ENCODE data around the gene L3HYPDH. TPM values are rescaled to one million over a fixed set of nuclear protein-coding genes. Genes with fewer than 3 reads are reported as not detected.

The L3HYPDH gene
- polyA plus RNA-seq, 3 donors: 3.9 to 30.7 (median 5.3) TPM

- Histone ChIP-seq H4K20me1 (ENCODE audit: insufficient read depth, low read length) (peaks cover 25% of the 10 kb centered on the region), H3K27me3 (ENCODE audit: control insufficient read depth in 2 of 2, insufficient read depth in 2 of 2, low read length in 2 of 2) (no peaks in the 10 kb centered on the region), H3K4me3 (replicated peaks in 1 of 3; ENCODE audit: low read depth in 2 of 3, low read length in 3 of 3) (no peak overlapping the region), H3K79me2 (ENCODE audit: insufficient read depth, low read length) (peaks cover 6% of the 10 kb centered on the region), H3K36me3 (replicated peaks in 1 of 2; ENCODE audit: control insufficient read depth in 1 of 2, insufficient read depth in 2 of 2, low read length in 2 of 2) (peaks cover 70 to 89% of the 10 kb centered on the region in 2 donors), H3K4me1 (ENCODE audit: control insufficient read depth in 1 of 2, insufficient read depth in 2 of 2, low read length in 2 of 2) (no peaks in the 10 kb centered on the region), H3K9me3 (replicated peaks in 1 of 2; ENCODE audit: control insufficient read depth in 1 of 2, insufficient read depth in 1 of 2, low read length in 2 of 2) (no peaks in the 10 kb centered on the region), H3K4me2 (replicated peaks; ENCODE audit: extremely low read depth, low read length, poor library complexity, severe bottlenecking) (no peak overlapping the region), H3K9ac (ENCODE audit: insufficient read depth, low read length, poor library complexity, severe bottlenecking) (no peak overlapping the region), H2AFZ (ENCODE audit: insufficient read depth, low read depth, low read length, poor library complexity, severe bottlenecking) (no peak overlapping the region), H3K27ac (ENCODE audit: low read depth in 1 of 2, low read length in 2 of 2) (no peak overlapping the region)
- Mint-ChIP-seq H3K4me3 (no peak overlapping the region), H3K27ac (no peak overlapping the region), H3K36me3 (peaks cover 50 to 63% of the 10 kb centered on the region in 2 donors), H3K9me3 (no peaks in the 10 kb centered on the region), H3K4me1 (no peaks in the 10 kb centered on the region), H3K27me3 (ENCODE audit: low read depth in 3 of 3) (no peaks in the 10 kb centered on the region)
- no peak for DNase-seq
- WGBS (ENCODE audit: insufficient coverage): no CpG with 5 or more reads among the region's 3 CpGs
- intact Hi-C loops (cut with micrococcal nuclease): no loop called here
- TF ChIP-seq, protein P1, sequence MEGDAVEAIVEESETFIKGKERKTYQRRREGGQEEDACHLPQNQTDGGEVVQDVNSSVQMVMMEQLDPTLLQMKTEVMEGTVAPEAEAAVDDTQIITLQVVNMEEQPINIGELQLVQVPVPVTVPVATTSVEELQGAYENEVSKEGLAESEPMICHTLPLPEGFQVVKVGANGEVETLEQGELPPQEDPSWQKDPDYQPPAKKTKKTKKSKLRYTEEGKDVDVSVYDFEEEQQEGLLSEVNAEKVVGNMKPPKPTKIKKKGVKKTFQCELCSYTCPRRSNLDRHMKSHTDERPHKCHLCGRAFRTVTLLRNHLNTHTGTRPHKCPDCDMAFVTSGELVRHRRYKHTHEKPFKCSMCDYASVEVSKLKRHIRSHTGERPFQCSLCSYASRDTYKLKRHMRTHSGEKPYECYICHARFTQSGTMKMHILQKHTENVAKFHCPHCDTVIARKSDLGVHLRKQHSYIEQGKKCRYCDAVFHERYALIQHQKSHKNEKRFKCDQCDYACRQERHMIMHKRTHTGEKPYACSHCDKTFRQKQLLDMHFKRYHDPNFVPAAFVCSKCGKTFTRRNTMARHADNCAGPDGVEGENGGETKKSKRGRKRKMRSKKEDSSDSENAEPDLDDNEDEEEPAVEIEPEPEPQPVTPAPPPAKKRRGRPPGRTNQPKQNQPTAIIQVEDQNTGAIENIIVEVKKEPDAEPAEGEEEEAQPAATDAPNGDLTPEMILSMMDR (IDR thresholded peaks at IDR 0.05): no peak
Measured at GRCh38 chr14:59500732-59501131, 16.5 kb upstream of the L3HYPDH start.

GRCh38 chr14:59492384-59492783 lies 8.2 kb upstream of the L3HYPDH start:
- intact Hi-C loops (cut with micrococcal nuclease): no loop called here
- DNase-seq: no peak
- H3K79me2 ChIP-seq (ENCODE audit: insufficient read depth, low read length): peaks cover 27% of the 10 kb centered on the region
- H2AFZ ChIP-seq (ENCODE audit: insufficient read depth, low read depth, low read length, poor library complexity, severe bottlenecking): no peak overlapping the region
- H3K9me3 Mint-ChIP-seq: no peaks in the 10 kb centered on the region
- TF ChIP-seq, protein P1 (IDR thresholded peaks at IDR 0.05): no peak
- H3K4me2 ChIP-seq (replicated peaks; ENCODE audit: extremely low read depth, low read length, poor library complexity, severe bottlenecking): no peak overlapping the region
- no peak overlapping the region for H3K4me3 ChIP-seq (replicated peaks in 1 of 3; ENCODE audit: low read depth in 2 of 3, low read length in 3 of 3)
- H3K9me3 ChIP-seq (replicated peaks in 1 of 2; ENCODE audit: control insufficient read depth in 1 of 2, insufficient read depth in 1 of 2, low read length in 2 of 2): no peaks in the 10 kb centered on the region
- no peak overlapping the region for H3K9ac ChIP-seq (ENCODE audit: insufficient read depth, low read length, poor library complexity, severe bottlenecking)
- H4K20me1 ChIP-seq (ENCODE audit: insufficient read depth, low read length): peaks cover 79% of the 10 kb centered on the region
- no CpG with 5 or more reads among the region's 1 CpG for WGBS (ENCODE audit: insufficient coverage)
- H3K27me3 Mint-ChIP-seq (ENCODE audit: low read depth in 3 of 3): peaks cover 0 to 2% (median 0%) of the 10 kb centered on the region in 3 donors
- H3K4me1 Mint-ChIP-seq: peaks cover 21% of the 10 kb centered on the region
- peaks cover 79 to 91% of the 10 kb centered on the region in 2 donors for H3K36me3 Mint-ChIP-seq
- no peak overlapping the region for H3K27ac ChIP-seq (ENCODE audit: low read depth in 1 of 2, low read length in 2 of 2)
- H3K36me3 ChIP-seq (replicated peaks in 1 of 2; ENCODE audit: control insufficient read depth in 1 of 2, insufficient read depth in 2 of 2, low read length in 2 of 2): peaks cover 72 to 97% of the 10 kb centered on the region in 2 donors
- H3K4me1 ChIP-seq (ENCODE audit: control insufficient read depth in 1 of 2, insufficient read depth in 2 of 2, low read length in 2 of 2): peaks cover 0 to 9% of the 10 kb centered on the region in 2 donors
- H3K27me3 ChIP-seq (ENCODE audit: control insufficient read depth in 2 of 2, insufficient read depth in 2 of 2, low read length in 2 of 2): no peaks in the 10 kb centered on the region
- H3K4me3 Mint-ChIP-seq: no peak overlapping the region
- H3K27ac Mint-ChIP-seq: no peak overlapping the region

Measured in CD14-positive monocyte (primary cell).